Mucosa of descending colon (tissue), 3 donors: ENCODE measurements around the gene KIRREL3. TPM values are rescaled to one million over a fixed set of nuclear protein-coding genes. Genes with fewer than 3 reads are reported as not detected.

Source experiments
- ATAC-seq: fragments of 200-7000 bp; cut with Tn5 transposase; one replicate; pipeline ENCODE4 v1.9.1; 2020; ENCODE audit warnings: mild to moderate bottlenecking, moderate library complexity
- DNase-seq, 3 donors: peaks; one replicate each; pipeline ENCODE4 v3.0.0-alpha.2; 2020
- H3K36me3 ChIP-seq: fragments of 200-600 bp; one replicate; pipeline ENCODE4 v1.8.0; 2021; ENCODE audit warnings: low read depth, mild to moderate bottlenecking
- H3K4me1 ChIP-seq: fragments of 200-600 bp; one replicate; pipeline ENCODE4 v1.8.0; 2021; ENCODE audit warnings: low read depth, mild to moderate bottlenecking
- H3K4me3 ChIP-seq: fragments of 200-600 bp; one replicate; pipeline ENCODE4 v1.8.0; 2021; ENCODE audit warnings: mild to moderate bottlenecking
- H3K9me3 ChIP-seq: fragments of 200-600 bp; one replicate; pipeline ENCODE4 v1.8.0; 2021; ENCODE audit warnings: mild to moderate bottlenecking
- intact Hi-C, 2 donors: fragments of 100-400 bp; cut with DNase I in 1 of 2; cut with micrococcal nuclease in 1 of 2; formaldehyde crosslinking; loops; one replicate each; pipeline versions ENCODE4 v1.11.0 to v1.11.1; 2022; cut with DNase I, micrococcal nuclease
- total RNA-seq, 3 donors: library from RNA; stranded (reverse); fragmentation: NEBNext Ultra II Directional in 2 of 3; extraction: Animal tissue kit (Norgen Biotek cat#: 25700) in 2 of 3; gene quantifications; one replicate each; pipeline versions ENCODE4 v1.2.1 to v1.2.4, GENCODE V29; 2021 to 2023
- TF ChIP-seq, protein P1 (sequence below): fragments of 200-600 bp; IDR thresholded peaks from one replicate; pipeline ENCODE4 v1.8.0; 2022; ENCODE audit warnings: antibody characterized with exemption, mild to moderate bottlenecking
- donor health status: DM: no; HTN: no; CAD: no; lungs with moderate emphysema.
- donor health status: DM: no; HTN: no; CAD: no.
- donor health status: DM: no; HTN: yes; CAD: no.

The KIRREL3 gene
- total RNA-seq, 3 donors from 2014 or later: 0.23 to 2.4 (median 0.70) TPM

DNA sequence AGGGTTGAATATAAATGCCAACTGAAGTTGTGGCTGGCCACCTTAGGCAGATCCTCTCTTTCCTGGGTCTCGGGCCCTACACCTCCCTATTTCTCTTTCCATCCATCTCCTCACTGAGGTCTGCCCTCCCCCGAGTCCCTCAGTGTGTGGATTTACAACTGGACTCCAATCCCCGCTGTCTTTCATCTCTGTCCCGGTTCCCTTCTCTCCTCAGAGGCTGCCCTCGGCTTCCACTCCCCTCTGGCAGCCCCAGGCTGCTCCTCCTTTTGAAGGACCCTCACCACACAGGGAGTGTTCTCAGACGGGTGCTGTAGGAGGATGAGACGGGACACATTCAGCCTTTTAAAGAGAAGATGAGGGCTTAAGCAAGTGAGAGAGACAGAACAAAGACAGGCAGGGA is 478.0 kb downstream of the KIRREL3 start:
- DNase-seq (no peak), ATAC-seq (no peak)
- H3K36me3 ChIP-seq: no peaks in the 10 kb centered on the region
- TF ChIP-seq, protein P1, sequence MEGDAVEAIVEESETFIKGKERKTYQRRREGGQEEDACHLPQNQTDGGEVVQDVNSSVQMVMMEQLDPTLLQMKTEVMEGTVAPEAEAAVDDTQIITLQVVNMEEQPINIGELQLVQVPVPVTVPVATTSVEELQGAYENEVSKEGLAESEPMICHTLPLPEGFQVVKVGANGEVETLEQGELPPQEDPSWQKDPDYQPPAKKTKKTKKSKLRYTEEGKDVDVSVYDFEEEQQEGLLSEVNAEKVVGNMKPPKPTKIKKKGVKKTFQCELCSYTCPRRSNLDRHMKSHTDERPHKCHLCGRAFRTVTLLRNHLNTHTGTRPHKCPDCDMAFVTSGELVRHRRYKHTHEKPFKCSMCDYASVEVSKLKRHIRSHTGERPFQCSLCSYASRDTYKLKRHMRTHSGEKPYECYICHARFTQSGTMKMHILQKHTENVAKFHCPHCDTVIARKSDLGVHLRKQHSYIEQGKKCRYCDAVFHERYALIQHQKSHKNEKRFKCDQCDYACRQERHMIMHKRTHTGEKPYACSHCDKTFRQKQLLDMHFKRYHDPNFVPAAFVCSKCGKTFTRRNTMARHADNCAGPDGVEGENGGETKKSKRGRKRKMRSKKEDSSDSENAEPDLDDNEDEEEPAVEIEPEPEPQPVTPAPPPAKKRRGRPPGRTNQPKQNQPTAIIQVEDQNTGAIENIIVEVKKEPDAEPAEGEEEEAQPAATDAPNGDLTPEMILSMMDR: no peak
- H3K4me3 ChIP-seq: no peak overlapping the region
- H3K4me1 ChIP-seq: no peaks in the 10 kb centered on the region
- no peaks in the 10 kb centered on the region for H3K9me3 ChIP-seq
- intact Hi-C loops: no loop called here

DNA sequence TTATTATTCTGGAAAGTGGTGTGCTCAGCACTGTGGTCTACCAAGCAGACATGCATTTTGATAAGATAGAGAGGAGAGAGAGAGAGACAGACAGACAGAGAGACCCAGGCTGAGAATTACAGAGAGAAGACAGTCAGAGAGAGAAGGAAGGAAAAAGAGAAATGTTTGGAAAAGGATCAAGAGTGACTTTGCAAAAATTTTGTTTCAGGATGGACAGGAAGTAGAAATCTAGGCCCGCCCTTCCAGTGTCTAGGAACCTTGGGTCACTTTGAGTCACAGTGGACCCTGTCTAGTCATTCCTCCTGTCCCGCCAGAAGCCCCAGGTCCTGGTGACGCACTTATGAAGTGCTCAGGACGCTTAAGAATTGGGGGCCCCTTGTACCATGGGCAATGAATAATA is 478.4 kb downstream of the KIRREL3 start:
- TF ChIP-seq, protein P1: no peak
- H3K4me1 ChIP-seq: no peaks in the 10 kb centered on the region
- ATAC-seq: no peak
- intact Hi-C loops: no loop called here
- H3K36me3 ChIP-seq: no peaks in the 10 kb centered on the region
- no peak overlapping the region for H3K4me3 ChIP-seq
- no peaks in the 10 kb centered on the region for H3K9me3 ChIP-seq
- no peak for DNase-seq

DNA sequence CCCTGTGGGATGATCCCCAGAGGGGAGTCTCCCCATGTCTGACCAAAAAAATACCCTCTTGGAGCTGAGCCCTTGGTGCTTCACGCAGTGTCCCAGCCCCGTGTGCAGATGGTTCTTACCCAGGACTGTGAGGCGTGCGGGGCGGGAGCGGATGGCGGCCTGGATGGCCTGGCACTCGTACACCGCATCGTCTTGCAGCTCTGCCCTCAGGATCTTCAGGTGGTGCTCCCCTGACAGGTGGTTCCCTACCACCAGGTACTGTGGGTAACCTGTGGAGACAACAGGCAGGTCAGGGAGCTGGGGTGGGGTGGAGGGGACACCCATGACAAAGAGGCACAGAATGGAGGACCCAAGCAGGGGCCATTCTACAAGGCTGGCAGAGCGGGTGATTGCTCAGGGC is 479.4 kb downstream of the KIRREL3 start:
- no peak overlapping the region for H3K4me3 ChIP-seq
- H3K9me3 ChIP-seq: no peaks in the 10 kb centered on the region
- TF ChIP-seq, protein P1: no peak
- ATAC-seq (no peak), DNase-seq (no peak)
- no peaks in the 10 kb centered on the region for H3K36me3 ChIP-seq
- intact Hi-C loops: no loop called here
- no peaks in the 10 kb centered on the region for H3K4me1 ChIP-seq

DNA sequence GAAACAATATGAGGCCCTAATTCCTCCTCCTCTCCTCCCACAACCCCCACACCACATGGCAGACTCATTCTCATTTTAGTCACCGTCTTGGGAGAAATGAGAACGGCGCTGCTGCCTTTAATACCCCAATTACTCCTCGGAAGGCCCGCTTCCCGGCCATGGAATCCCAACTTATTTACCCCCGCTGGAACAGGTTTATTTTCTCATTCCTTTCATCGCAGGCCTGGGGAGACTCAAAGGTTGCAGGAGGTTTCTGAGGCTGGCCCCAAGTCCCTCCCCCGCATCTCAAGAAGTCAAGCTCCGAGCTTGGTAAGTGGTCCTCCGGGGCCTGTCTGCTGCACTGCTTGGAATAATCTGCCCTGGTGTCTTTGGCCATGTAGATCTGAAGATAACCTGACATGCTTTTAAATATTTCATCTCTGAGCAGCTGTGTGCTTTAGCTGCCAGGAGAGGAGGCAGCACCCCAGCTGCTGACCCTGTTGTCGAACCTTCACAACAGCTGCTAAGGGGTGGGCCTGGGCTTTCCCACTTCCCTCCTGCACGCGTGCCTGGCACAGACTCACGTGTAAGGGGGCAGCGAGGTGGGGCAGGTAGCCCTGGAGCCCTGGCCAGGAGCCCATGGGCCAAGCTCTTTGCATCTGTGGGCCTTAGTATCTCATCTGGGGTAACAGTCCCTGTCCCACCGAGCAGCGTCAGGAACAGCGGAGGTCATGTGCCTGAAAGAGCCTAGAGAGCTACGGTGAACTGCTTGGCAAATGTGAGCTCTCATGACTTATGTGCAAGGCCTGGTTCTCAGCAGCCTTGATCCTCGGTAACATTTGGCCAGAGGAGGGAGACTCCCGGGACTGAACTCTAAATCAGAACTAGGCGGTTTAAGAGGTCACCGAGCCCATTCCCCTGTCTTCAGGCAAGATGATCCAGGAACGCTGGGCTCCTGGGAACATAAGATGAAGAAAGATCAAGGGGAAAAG is 480.5 kb downstream of the KIRREL3 start:
- intact Hi-C loops: no loop called here
- ATAC-seq (no peak), DNase-seq (no peak)
- Histone ChIP-seq H3K4me3 (no peak overlapping the region), H3K36me3 (no peaks in the 10 kb centered on the region), H3K9me3 (no peaks in the 10 kb centered on the region), H3K4me1 (no peaks in the 10 kb centered on the region)
- TF ChIP-seq, protein P1: no peak

DNA sequence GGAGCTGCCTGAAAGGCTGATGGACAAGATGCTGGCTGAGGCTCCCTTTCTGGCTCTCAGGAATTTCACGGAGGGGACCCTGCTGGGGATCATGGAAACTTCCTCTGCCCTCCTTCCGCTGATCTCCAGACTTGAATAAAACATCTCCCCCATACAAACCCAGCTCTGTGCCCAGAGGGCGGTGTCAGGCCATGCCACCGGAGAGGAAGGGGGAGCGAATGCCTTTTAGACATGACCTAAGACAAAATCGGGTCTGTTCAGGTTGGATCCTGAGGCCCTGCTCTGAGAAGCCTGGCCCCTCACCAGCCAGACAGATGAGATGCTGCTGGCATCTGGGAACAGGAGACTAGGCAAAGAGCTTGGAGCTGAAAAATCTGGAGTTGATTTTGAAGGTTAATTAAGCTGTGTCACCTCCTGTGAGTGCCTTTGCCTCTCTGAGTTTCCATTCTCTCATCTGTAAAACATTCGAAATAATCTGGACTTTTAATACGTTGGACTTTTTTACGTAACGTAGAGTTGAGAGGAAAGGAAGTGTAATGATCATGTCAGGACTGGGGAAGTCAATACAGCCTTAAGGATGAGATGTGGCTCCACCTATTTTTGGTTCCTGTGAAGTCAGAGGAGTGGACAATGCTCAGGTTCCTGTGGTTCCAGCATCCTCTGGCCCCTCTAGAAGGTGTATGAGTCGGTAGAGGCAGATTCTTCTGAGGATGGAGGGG is 481.4 kb downstream of the KIRREL3 start:
- Histone ChIP-seq H3K4me3 (no peak overlapping the region), H3K9me3 (no peaks in the 10 kb centered on the region), H3K4me1 (no peaks in the 10 kb centered on the region), H3K36me3 (no peaks in the 10 kb centered on the region)
- ATAC-seq: no peak
- no peak for DNase-seq
- TF ChIP-seq, protein P1: no peak
- intact Hi-C loops: no loop called here
